ENCODE measurements around the gene ZDHHC14.

ZDHHC14 gene

DNA sequence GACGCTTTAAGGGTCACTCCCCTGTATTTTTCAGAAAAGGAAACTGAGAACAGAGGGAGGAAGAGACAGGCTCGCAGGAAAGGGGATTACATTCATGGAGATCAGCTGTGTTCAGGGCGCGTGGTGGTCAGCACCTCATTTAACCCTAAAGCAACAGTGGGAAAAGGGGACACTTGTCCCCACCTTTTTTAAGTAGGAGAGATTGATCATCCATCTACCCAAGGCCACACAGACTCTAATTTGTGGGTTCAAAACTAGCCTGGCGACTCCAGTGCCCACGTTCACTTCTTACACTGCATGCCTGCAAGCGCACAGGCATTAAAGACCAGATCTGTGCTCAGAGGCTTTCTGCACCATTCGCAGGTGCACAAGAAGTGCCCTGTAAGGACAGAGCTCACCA lies 274.1 kb downstream of the ZDHHC14 start:
- no peak overlapping the region for H3K4me3 ChIP-seq (replicated peaks in 1 of 2; ENCODE audit: low read depth in 2 of 2, low read length in 2 of 2)
- TF ChIP-seq, protein P1, sequence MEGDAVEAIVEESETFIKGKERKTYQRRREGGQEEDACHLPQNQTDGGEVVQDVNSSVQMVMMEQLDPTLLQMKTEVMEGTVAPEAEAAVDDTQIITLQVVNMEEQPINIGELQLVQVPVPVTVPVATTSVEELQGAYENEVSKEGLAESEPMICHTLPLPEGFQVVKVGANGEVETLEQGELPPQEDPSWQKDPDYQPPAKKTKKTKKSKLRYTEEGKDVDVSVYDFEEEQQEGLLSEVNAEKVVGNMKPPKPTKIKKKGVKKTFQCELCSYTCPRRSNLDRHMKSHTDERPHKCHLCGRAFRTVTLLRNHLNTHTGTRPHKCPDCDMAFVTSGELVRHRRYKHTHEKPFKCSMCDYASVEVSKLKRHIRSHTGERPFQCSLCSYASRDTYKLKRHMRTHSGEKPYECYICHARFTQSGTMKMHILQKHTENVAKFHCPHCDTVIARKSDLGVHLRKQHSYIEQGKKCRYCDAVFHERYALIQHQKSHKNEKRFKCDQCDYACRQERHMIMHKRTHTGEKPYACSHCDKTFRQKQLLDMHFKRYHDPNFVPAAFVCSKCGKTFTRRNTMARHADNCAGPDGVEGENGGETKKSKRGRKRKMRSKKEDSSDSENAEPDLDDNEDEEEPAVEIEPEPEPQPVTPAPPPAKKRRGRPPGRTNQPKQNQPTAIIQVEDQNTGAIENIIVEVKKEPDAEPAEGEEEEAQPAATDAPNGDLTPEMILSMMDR (IDR thresholded peaks at IDR 0.05; ENCODE audit: low read depth, low read length) = no peak
- no peak for DNase-seq (ENCODE audit: low read depth in 2 of 2)

DNA sequence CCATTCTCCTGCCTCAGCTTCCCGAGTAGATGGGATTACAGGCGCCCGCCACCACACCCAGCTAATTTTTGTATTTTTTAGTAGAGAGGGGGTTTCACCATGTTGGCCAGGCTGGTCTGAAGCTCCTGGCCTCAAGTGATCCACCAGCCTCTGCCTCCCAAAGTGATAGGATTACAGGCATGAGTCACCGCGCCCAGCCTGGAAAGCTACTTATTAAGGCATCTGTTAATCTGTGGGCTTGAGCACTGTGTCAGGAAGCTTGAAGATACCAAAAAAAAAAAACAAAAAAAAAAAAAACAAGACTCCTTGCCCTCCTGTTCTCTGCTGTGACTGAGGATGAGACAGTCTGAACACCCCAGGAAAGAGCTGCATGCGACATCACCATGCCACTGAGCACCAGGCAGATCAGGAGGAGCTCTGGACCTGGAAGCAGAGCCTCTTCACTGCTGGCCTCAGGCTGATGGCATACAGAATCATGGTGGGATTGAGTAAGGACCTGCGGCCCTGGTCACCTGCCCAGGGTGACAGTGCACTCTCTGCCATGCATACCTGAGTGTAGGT lies 275.5 kb downstream of the ZDHHC14 start:
- TF ChIP-seq, protein P1 (IDR thresholded peaks at IDR 0.05; ENCODE audit: low read depth, low read length) = no peak
- H3K4me3 ChIP-seq (replicated peaks in 1 of 2; ENCODE audit: low read depth in 2 of 2, low read length in 2 of 2) = no peak overlapping the region
- DNase-seq (ENCODE audit: low read depth in 2 of 2) = no peak

DNA sequence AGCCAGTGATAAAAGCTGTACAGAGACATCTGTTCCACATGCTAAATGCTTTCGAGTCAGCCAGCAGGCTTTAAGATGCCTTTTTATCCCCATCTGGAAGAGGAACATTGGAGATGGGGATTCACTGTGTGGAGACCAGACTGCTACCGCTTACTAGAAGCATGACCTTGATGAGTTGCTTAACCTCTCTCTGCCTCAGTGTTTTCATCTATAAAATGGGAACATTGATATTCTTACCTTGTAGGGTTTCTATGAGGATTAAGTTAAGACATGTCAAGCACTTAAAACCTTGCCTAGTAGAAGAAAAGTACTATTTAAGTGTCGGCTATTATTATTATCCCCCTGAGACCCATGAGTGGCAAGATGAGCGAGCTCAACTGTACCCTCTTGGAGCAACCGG lies 276.8 kb downstream of the ZDHHC14 start:
- no peak for DNase-seq (ENCODE audit: low read depth in 2 of 2)
- H3K4me3 ChIP-seq (replicated peaks in 1 of 2; ENCODE audit: low read depth in 2 of 2, low read length in 2 of 2) = no peak overlapping the region
- TF ChIP-seq, protein P1 (IDR thresholded peaks at IDR 0.05; ENCODE audit: low read depth, low read length) = no peak

- TF ChIP-seq, protein P1 (IDR thresholded peaks at IDR 0.05; ENCODE audit: low read depth, low read length) = no peak
- no peak for DNase-seq (ENCODE audit: low read depth in 2 of 2)
These were observed 277.3 kb downstream of the ZDHHC14 start for GRCh38 chr6:157658301-157658700.

GRCh38 chr6:157659536-157660271 lies 278.7 kb downstream of the ZDHHC14 start:
- no peak for DNase-seq (ENCODE audit: low read depth in 2 of 2)
- TF ChIP-seq, protein P1 (IDR thresholded peaks at IDR 0.05; ENCODE audit: low read depth, low read length) = no peak
- H3K4me3 ChIP-seq (replicated peaks in 1 of 2; ENCODE audit: low read depth in 2 of 2, low read length in 2 of 2) = no peak overlapping the region

More at GRCh38 chr6:157658301-157658700, 277.3 kb downstream of the ZDHHC14 start:
- H3K4me3 ChIP-seq (replicated peaks in 1 of 2; ENCODE audit: low read depth in 2 of 2, low read length in 2 of 2) = no peak overlapping the region

DNA sequence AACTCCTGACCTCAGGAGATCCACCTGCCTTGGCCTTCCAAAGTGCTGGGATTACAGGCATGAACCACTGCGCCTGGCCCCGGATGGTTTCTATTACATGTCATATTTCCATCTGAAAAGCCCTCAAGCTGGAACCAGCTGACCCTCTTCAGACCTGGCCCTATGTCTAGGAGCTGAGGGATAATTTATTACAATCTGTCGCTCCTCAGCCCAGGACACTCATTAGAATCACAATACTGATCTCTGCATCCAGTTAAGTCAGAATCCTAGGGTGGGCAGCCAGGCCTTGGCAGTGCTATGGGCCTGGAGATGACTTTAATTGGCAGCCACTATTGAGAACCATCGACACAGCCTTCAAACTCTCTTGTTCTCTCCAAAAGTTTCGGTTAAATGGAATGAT lies 279.4 kb downstream of the ZDHHC14 start:
- no peak overlapping the region for H3K4me3 ChIP-seq (replicated peaks in 1 of 2; ENCODE audit: low read depth in 2 of 2, low read length in 2 of 2)
- TF ChIP-seq, protein P1 (IDR thresholded peaks at IDR 0.05; ENCODE audit: low read depth, low read length) = no peak

More for the DNA sequence above, 279.4 kb downstream of the ZDHHC14 start:
- no peak for DNase-seq (ENCODE audit: low read depth in 2 of 2)

Data from cardiac fibroblast (primary cell).